H9 (cell line): ENCODE data around the gene NBPF11. TPM values are rescaled to one million over a fixed set of nuclear protein-coding genes. Genes with fewer than 3 reads are reported as not detected.
"Not testable (repeated sequence)": the region's sequence is repeated elsewhere in the genome, so short reads cannot be mapped to it uniquely, and the experiment has no call there.

Source experiments
- DNase-seq: peaks from one replicate; pipeline ENCODE4 v3.0.0-alpha.2; 2017
- H2AFZ ChIP-seq: one replicate; pipeline ENCODE4 v1.6.1; 2013; ENCODE audit warnings: mild to moderate bottlenecking, low read length, control low read depth, moderate library complexity
- H2AK5ac ChIP-seq: 2 replicates; pipeline ENCODE4 v1.6.1; 2013; ENCODE audit warnings: low read length, control low read depth, mixed read lengths; ENCODE audit not compliant: insufficient read length
- H2BK120ac ChIP-seq: one replicate; pipeline ENCODE4 v1.6.1; 2013; ENCODE audit warnings: low read depth, mild to moderate bottlenecking, low read length, control low read depth, inconsistent platforms; ENCODE audit not compliant: poor library complexity, severe bottlenecking
- H2BK12ac ChIP-seq: 2 replicates; pipeline ENCODE4 v1.6.1; 2013; ENCODE audit warnings: low read length, control low read depth, mixed read lengths, low read depth; ENCODE audit not compliant: insufficient read length
- H2BK15ac ChIP-seq: 2 replicates; pipeline ENCODE4 v1.6.1; 2013; ENCODE audit warnings: low read depth, low read length, control low read depth
- H2BK20ac ChIP-seq: one replicate; pipeline ENCODE4 v1.6.1; 2013; ENCODE audit warnings: low read depth, mild to moderate bottlenecking, low read length, control low read depth, inconsistent platforms; ENCODE audit not compliant: poor library complexity, severe bottlenecking
- H2BK5ac ChIP-seq: 2 replicates; pipeline ENCODE4 v1.6.1; 2013; ENCODE audit warnings: low read length, control low read depth, mixed read lengths; ENCODE audit not compliant: insufficient read length
- H3K14ac ChIP-seq: 2 replicates; pipeline ENCODE4 v1.6.1; 2013; ENCODE audit warnings: low read length, control low read depth; ENCODE audit not compliant: insufficient read depth
- H3K18ac ChIP-seq: 2 replicates; pipeline ENCODE4 v1.6.1; 2013; ENCODE audit warnings: low read depth, mild to moderate bottlenecking, mixed read lengths, low read length, control low read depth; ENCODE audit not compliant: insufficient read length
- H3K23ac ChIP-seq: 2 replicates; pipeline ENCODE4 v1.6.1; 2013; ENCODE audit warnings: low read length, control low read depth, mixed read lengths, low read depth; ENCODE audit not compliant: insufficient read length
- H3K23me2 ChIP-seq: 2 replicates; pipeline ENCODE4 v1.6.1; 2013; ENCODE audit warnings: low read depth, mild to moderate bottlenecking, mixed read lengths, low read length, control low read depth; ENCODE audit not compliant: insufficient read length, poor library complexity, severe bottlenecking
- H3K27ac ChIP-seq: 2 replicates; pipeline ENCODE4 v1.5.1; 2013; ENCODE audit warnings: low read length, control low read depth, mixed read lengths, low read depth; ENCODE audit not compliant: insufficient read length
- H3K27me3 ChIP-seq: 2 replicates; pipeline ENCODE4 v1.6.1; 2013; ENCODE audit warnings: low read length, control low read depth, inconsistent platforms; ENCODE audit not compliant: insufficient read depth
- H3K4ac ChIP-seq: 2 replicates; pipeline ENCODE4 v1.6.1; 2013; ENCODE audit warnings: low read depth, mild to moderate bottlenecking, control low read depth, inconsistent platforms, low read length, moderate library complexity
- H3K4me1 ChIP-seq: 2 replicates; pipeline ENCODE4 v1.6.1; 2013; ENCODE audit warnings: low read length, control low read depth, inconsistent platforms; ENCODE audit not compliant: insufficient read depth
- H3K4me2 ChIP-seq: 2 replicates; pipeline ENCODE4 v1.6.1; 2013; ENCODE audit warnings: low read length, control low read depth, mixed read lengths; ENCODE audit not compliant: insufficient read length, insufficient read depth
- H3K56ac ChIP-seq: 2 replicates; pipeline ENCODE4 v1.6.1; 2013; ENCODE audit warnings: low read depth, mild to moderate bottlenecking, mixed read lengths, low read length, control low read depth; ENCODE audit not compliant: insufficient read length
- H3K79me1 ChIP-seq: 2 replicates; pipeline ENCODE4 v1.6.1; 2013; ENCODE audit warnings: low read depth, mild to moderate bottlenecking, moderate library complexity, low read length, control low read depth, inconsistent platforms; ENCODE audit not compliant: insufficient read depth, poor library complexity, severe bottlenecking
- H3K79me2 ChIP-seq: 2 replicates; pipeline ENCODE4 v1.6.1; 2013; ENCODE audit warnings: low read length, control low read depth, inconsistent platforms; ENCODE audit not compliant: insufficient read depth
- H3K9ac ChIP-seq: 2 replicates; pipeline ENCODE4 v1.6.1; 2013; ENCODE audit warnings: low read length, control low read depth, mixed read lengths; ENCODE audit not compliant: insufficient read length; ENCODE audit errors: extremely low read depth
- H3K9me3 ChIP-seq: one replicate; pipeline ENCODE4 v1.6.1; 2013; ENCODE audit warnings: low read depth, low read length, inconsistent platforms; ENCODE audit not compliant: control insufficient read depth
- H3T11ph ChIP-seq: one replicate; pipeline ENCODE4 v1.6.1; 2013; ENCODE audit warnings: mild to moderate bottlenecking, low read length, control low read depth, inconsistent platforms
- H4K20me1 ChIP-seq: one replicate; pipeline ENCODE4 v1.6.1; 2013; ENCODE audit not compliant: control insufficient read depth, insufficient read length, insufficient read depth
- H4K5ac ChIP-seq: 2 replicates; pipeline ENCODE4 v1.6.1; 2013; ENCODE audit warnings: low read depth, mild to moderate bottlenecking, mixed read lengths, low read length, control low read depth; ENCODE audit not compliant: insufficient read length
- H4K8ac ChIP-seq: replicated peaks from 2 replicates; pipeline ENCODE4 v1.6.1; 2013; ENCODE audit warnings: low read length, control low read depth, mixed read lengths, low read depth; ENCODE audit not compliant: insufficient read length
- H4K91ac ChIP-seq: 2 replicates; pipeline ENCODE4 v1.6.1; 2013; ENCODE audit warnings: low read depth, mild to moderate bottlenecking, moderate library complexity, mixed read lengths, low read length, control low read depth; ENCODE audit not compliant: insufficient read length
- H3K27ac Mint-ChIP-seq, 3 experiments: 2 replicates in 2 of 3; 3 replicates in 1 of 3; pipeline ENCODE4 v1.8.0; 2020 to 2021; ENCODE audit warnings: mixed read lengths in 3 of 3, mild to moderate bottlenecking in 1 of 3, moderate library complexity in 1 of 3
- H3K27me3 Mint-ChIP-seq: 2 replicates; pipeline ENCODE4 v1.8.0; 2021; ENCODE audit warnings: low read depth, mild to moderate bottlenecking, moderate library complexity, mixed read lengths
- H3K36me3 Mint-ChIP-seq, 3 experiments: 2 replicates in 2 of 3; 3 replicates in 1 of 3; pipeline ENCODE4 v1.8.0; 2020 to 2021; ENCODE audit warnings: low read depth in 3 of 3, mixed read lengths in 3 of 3; ENCODE audit not compliant: insufficient read depth in 1 of 3
- H3K4me1 Mint-ChIP-seq, 2 experiments: 2 replicates each; pipeline ENCODE4 v1.8.0; 2020; ENCODE audit warnings: mixed read lengths in 2 of 2
- H3K4me3 Mint-ChIP-seq, 2 experiments: 2 replicates in 1 of 2; 3 replicates in 1 of 2; pipeline ENCODE4 v1.8.0; 2020 to 2021; ENCODE audit warnings: mild to moderate bottlenecking in 2 of 2, mixed read lengths in 2 of 2, moderate library complexity in 1 of 2
- H3K9me3 Mint-ChIP-seq, 2 experiments: 2 replicates in 1 of 2; 3 replicates in 1 of 2; pipeline ENCODE4 v1.8.0; 2020; ENCODE audit warnings: mild to moderate bottlenecking in 2 of 2, mixed read lengths in 2 of 2, moderate library complexity in 1 of 2
- WGBS: extraction: QIAGEN DNeasy Blood & Tissue Kit; methylation state at CpG from one replicate; pipeline ENCODE4 v1.1.7; 2013; ENCODE audit warnings: missing lambda C conversion rate, low lambda C conversion rate, mixed read lengths; ENCODE audit not compliant: insufficient read length; ENCODE audit errors: extremely low coverage; 5-methylcytosine and 5-hydroxymethylcytosine counted together
- total RNA-seq: library from RNA; stranded (reverse); gene quantifications from 2 replicates; pipeline ENCODE4 v1.2.1, GENCODE V29; 2021

The NBPF11 gene
- total RNA-seq, 1 experiment from 2014 or later: 9.2 TPM

DNA sequence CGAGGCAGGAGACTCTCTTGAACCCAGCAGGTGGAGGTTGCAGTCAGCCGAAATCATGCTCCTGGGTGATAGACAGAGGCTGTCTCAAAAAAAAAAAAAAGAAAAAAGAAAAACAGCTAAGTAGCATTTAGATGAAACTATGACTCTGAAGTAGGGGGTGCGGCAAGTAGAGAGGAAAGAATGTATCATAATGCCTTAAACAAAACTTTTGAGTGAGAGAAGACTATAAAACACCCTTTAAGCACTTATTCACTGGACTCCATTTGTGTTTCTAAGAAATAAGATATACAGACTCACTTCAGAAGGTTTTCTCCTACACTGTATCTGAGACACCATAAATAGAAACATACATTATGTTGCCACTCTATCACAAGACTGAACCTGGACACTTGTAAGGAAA is 74.6 kb downstream of the NBPF11 start:
- not testable (repeated sequence) for H3K9me3 ChIP-seq, H3K23ac ChIP-seq, H2BK20ac ChIP-seq, H4K5ac ChIP-seq, H3K27me3 ChIP-seq, H4K8ac ChIP-seq, H2BK120ac ChIP-seq, DNase-seq, H2BK15ac ChIP-seq, H3K14ac ChIP-seq, H3K27me3 Mint-ChIP-seq, H2AK5ac ChIP-seq, H3K4ac ChIP-seq, H3K27ac ChIP-seq, H3K4me1 ChIP-seq, H4K20me1 ChIP-seq, H3K27ac Mint-ChIP-seq, H3K56ac ChIP-seq, H2AFZ ChIP-seq, H3K79me2 ChIP-seq, H2BK12ac ChIP-seq, H3K23me2 ChIP-seq, H3K36me3 Mint-ChIP-seq, H3K4me3 Mint-ChIP-seq, H4K91ac ChIP-seq, H3K9me3 Mint-ChIP-seq, H3K9ac ChIP-seq, H2BK5ac ChIP-seq, H3K4me2 ChIP-seq, H3K4me1 Mint-ChIP-seq, H3K18ac ChIP-seq, H3T11ph ChIP-seq, H3K79me1 ChIP-seq
- no CpG with 5 or more reads among the region's 3 CpGs for WGBS

DNA sequence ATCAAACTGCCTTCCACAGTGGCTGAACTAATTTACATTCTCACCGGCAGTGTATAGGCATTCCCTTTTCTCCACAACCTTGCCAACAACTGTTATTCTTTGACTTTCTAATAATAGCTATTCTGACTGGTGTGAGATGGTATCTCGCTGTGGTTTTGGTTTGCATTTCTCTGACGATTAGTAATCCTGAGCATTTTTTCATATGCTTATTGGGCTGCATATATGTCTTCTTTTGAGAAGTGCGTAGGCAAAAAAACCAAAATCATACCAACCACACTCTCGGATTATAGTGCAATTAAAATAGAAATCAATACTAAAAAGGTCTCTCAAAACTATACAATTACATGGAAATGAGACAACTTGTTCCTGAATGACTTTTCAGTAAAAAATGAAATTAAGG is 78.7 kb downstream of the NBPF11 start:
- H2AK5ac ChIP-seq, H4K20me1 ChIP-seq, H3K36me3 Mint-ChIP-seq, H2BK12ac ChIP-seq, H3K79me2 ChIP-seq, H3K27ac ChIP-seq, H2BK15ac ChIP-seq, H2AFZ ChIP-seq, H3K4me1 ChIP-seq, H2BK5ac ChIP-seq, H3K23ac ChIP-seq, H3K4me3 Mint-ChIP-seq, H4K8ac ChIP-seq, H3K23me2 ChIP-seq, DNase-seq, H3K27me3 ChIP-seq, H3K4me1 Mint-ChIP-seq, H3K27me3 Mint-ChIP-seq, H3K79me1 ChIP-seq, H3K27ac Mint-ChIP-seq, H3T11ph ChIP-seq, H4K5ac ChIP-seq, H3K9me3 ChIP-seq, H2BK20ac ChIP-seq, H3K4ac ChIP-seq, H3K14ac ChIP-seq, H3K9ac ChIP-seq, H2BK120ac ChIP-seq, H3K18ac ChIP-seq, H4K91ac ChIP-seq, H3K56ac ChIP-seq, H3K4me2 ChIP-seq, H3K9me3 Mint-ChIP-seq: not testable (repeated sequence)
- no CpG with 5 or more reads among the region's 5 CpGs for WGBS
